OCI-LY7 (cell line): ENCODE data around the gene DBP. TPM values are rescaled to one million over a fixed set of nuclear protein-coding genes. Genes with fewer than 3 reads are reported as not detected.
A peak's percentile ranks its signal among the peaks of the same experiment; 100 is the strongest.

Experiments
- BruUV-seq: library from RNA; stranded (reverse); fragments of 400-500 nt; replicated peaks from 2 replicates; lab custom pipeline; 2021; lab: Mats Ljungman, UMichigan
- CTCF ChIA-PET: fragments of 300-600 bp; sonication (Branson Sonifier 250); formaldehyde crosslinking; loops from one replicate; lab custom pipeline; 2022; ENCODE audit warnings: antibody characterized with exemption; ENCODE audit not compliant: unreplicated experiment; lab: Charles Lee
- POLR2A ChIA-PET: fragments of 300-600 bp; sonication (Branson Sonifier 250); formaldehyde crosslinking; loops from one replicate; lab custom pipeline; 2022; ENCODE audit warnings: antibody characterized with exemption; lab: Charles Lee
- DNase-seq: peaks from one replicate; pipeline ENCODE4 v3.0.0-alpha.2; 2015; ENCODE audit warnings: low spot score
- H2AFZ ChIP-seq: fragments of 200-600 bp; sonication (generic), shearing (Covaris generic); 2 replicates; pipeline ENCODE4 v1.6.1; 2014; ENCODE audit warnings: mild to moderate bottlenecking, antibody characterized with exemption, low read length, moderate library complexity
- H3K27ac ChIP-seq: fragments of 200-600 bp; sonication (generic); 2 replicates; pipeline ENCODE4 v1.5.1; 2014; ENCODE audit warnings: mixed run types, low read depth, mild to moderate bottlenecking, moderate library complexity, low read length, inconsistent platforms; ENCODE audit not compliant: poor library complexity, severe bottlenecking
- H3K36me3 ChIP-seq: fragments of 200-600 bp; sonication (generic); 2 replicates; pipeline ENCODE4 v1.6.1; 2014; ENCODE audit warnings: mild to moderate bottlenecking, antibody characterized with exemption, low read length, moderate library complexity, mixed read lengths; ENCODE audit not compliant: insufficient read depth
- H3K4me1 ChIP-seq: fragments of 200-600 bp; sonication (generic); 2 replicates; pipeline ENCODE4 v1.5.1; 2014; ENCODE audit warnings: mild to moderate bottlenecking, low read length; ENCODE audit not compliant: insufficient read depth, poor library complexity, severe bottlenecking
- H3K4me2 ChIP-seq: fragments of 200-600 bp; sonication (generic); 2 replicates; pipeline ENCODE4 v1.6.1; 2014; ENCODE audit warnings: mild to moderate bottlenecking, low read length
- H3K4me3 ChIP-seq: fragments of 200-600 bp; sonication (generic); 2 replicates; pipeline ENCODE4 v1.5.1; 2014; ENCODE audit warnings: mild to moderate bottlenecking, low read depth, low read length; ENCODE audit not compliant: poor library complexity, severe bottlenecking
- H3K79me2 ChIP-seq: fragments of 200-600 bp; sonication (generic); 2 replicates; pipeline ENCODE4 v1.6.1; 2016; ENCODE audit warnings: low read depth, mild to moderate bottlenecking, low read length, moderate library complexity, mixed read lengths; ENCODE audit not compliant: insufficient read depth
- H3K9me2 ChIP-seq: fragments of 200-600 bp; sonication (generic); 2 replicates; pipeline ENCODE4 v1.6.1; 2016; ENCODE audit warnings: mild to moderate bottlenecking, low read length, mixed read lengths; ENCODE audit not compliant: insufficient read depth
- H3K9me3 ChIP-seq: fragments of 200-600 bp; sonication (generic); 2 replicates; pipeline ENCODE4 v1.6.1; 2014; ENCODE audit warnings: mild to moderate bottlenecking, mixed run types, low read length, mixed read lengths
- H4K20me1 ChIP-seq: fragments of 200-600 bp; sonication (generic); 2 replicates; pipeline ENCODE4 v1.6.1; 2014; ENCODE audit warnings: mild to moderate bottlenecking, antibody characterized with exemption, low read length, moderate library complexity, mixed read lengths; ENCODE audit not compliant: insufficient read depth
- EZH2phosphoT487 ChIP-seq: fragments of 200-600 bp; sonication (generic); IDR thresholded peaks from 2 replicates; pipeline ENCODE4 v1.6.1; 2018; ENCODE audit warnings: low read depth, borderline replicate concordance, mild to moderate bottlenecking, mixed run types, antibody characterized with exemption, low read length, moderate library complexity, mixed read lengths
- intact Hi-C: fragments of 100-400 bp; cut with micrococcal nuclease; formaldehyde crosslinking; loops from one replicate; pipeline ENCODE4 v1.10.0; 2022; ENCODE audit not compliant: unreplicated experiment
- total RNA-seq, 2 experiments: library from RNA; depleted of rRNA in 1 of 2; stranded (reverse); fragments of >200 nt in 1 of 2; shearing (Covaris generic) in 1 of 2; gene quantifications; 2 replicates each; pipeline ENCODE4 v1.2.3, GENCODE V29; 2014 to 2022
- TF ChIP-seq, protein P1 (sequence below): fragments of 200-600 bp; sonication (generic); conservative IDR thresholded peaks from 2 replicates; pipeline ENCODE4 v1.5.1; 2014; ENCODE audit warnings: mild to moderate bottlenecking, antibody characterized with exemption, low read length, moderate library complexity, mixed read lengths

DBP gene
- total RNA-seq, 2 experiments from 2014 or later, result 15.7 to 35.6 TPM

DNA sequence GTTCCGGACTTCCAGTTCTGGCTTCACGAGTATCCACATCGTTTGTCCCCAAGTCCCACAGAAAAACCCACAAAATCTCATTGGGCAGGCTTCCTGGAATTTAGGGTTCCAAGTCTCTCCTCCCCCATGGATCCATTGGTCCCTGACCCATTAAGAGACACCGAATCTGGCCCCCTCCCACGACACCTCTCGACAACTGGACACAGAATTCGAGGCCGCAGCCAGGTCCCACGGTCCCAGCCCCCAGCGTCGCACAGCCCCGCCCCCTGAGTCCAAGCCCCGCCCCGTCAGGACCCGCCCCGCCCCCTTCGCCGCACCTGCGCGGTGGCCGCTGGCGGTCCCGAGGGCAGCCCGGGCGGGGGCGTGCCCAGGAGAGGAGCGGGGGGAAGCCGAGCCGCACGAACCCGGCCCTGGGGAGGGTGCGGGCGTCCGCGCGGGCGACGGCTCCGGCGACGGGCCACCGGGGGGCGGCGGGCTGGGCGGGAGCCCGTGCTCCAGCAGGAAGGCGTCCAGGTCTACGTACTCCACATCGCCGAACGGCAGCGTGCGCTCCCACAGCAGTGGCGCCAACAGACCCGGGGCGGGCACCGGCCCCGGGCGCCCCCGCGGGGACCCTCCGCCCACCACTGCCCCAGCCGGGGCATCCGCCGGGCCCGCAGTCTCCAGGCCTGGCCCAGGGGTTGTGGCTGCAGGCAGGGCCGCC, 1.8 kb downstream of the DBP start:
- H3K36me3 ChIP-seq, result peaks cover 11% of the 10 kb centered on the region; the same call in 1 of the 2 replicates
- TF ChIP-seq, protein P1, sequence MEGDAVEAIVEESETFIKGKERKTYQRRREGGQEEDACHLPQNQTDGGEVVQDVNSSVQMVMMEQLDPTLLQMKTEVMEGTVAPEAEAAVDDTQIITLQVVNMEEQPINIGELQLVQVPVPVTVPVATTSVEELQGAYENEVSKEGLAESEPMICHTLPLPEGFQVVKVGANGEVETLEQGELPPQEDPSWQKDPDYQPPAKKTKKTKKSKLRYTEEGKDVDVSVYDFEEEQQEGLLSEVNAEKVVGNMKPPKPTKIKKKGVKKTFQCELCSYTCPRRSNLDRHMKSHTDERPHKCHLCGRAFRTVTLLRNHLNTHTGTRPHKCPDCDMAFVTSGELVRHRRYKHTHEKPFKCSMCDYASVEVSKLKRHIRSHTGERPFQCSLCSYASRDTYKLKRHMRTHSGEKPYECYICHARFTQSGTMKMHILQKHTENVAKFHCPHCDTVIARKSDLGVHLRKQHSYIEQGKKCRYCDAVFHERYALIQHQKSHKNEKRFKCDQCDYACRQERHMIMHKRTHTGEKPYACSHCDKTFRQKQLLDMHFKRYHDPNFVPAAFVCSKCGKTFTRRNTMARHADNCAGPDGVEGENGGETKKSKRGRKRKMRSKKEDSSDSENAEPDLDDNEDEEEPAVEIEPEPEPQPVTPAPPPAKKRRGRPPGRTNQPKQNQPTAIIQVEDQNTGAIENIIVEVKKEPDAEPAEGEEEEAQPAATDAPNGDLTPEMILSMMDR, result no peak
- TF ChIP-seq EZH2phosphoT487, result no peak
- H3K4me1 ChIP-seq, result peaks cover 46% of the 10 kb centered on the region
- H3K27ac ChIP-seq, result peak overlapping the region; percentile 94
- peak; percentile 86 for DNase-seq
- H3K4me3 ChIP-seq, result peak overlapping the region; percentile 76
- no peaks in the 10 kb centered on the region; the same call in 1 of the 2 replicates for H3K79me2 ChIP-seq
- no TSS peak for BruUV-seq
- intact Hi-C loops, result loop anchor here (5.0 to 10.0 kb wide), 2 partner anchors 859 to 1042 kb away; partner anchors contain the start of genes PRMT1 and RPS11
- peak overlapping the region; percentile 97 for H3K4me2 ChIP-seq
- ChIA-PET CTCF (no interaction called here), POLR2A (no interaction called here)
- no peaks in the 10 kb centered on the region for H3K9me3 ChIP-seq
- no peaks in the 10 kb centered on the region for H4K20me1 ChIP-seq
- no peaks in the 10 kb centered on the region for H3K9me2 ChIP-seq
- H2AFZ ChIP-seq, result peak overlapping the region; percentile 45; the same call in 1 of the 2 replicates

- Histone ChIP-seq H3K9me3 (no peaks in the 10 kb centered on the region), H3K79me2 (no peaks in the 10 kb centered on the region; the same call in 1 of the 2 replicates), H2AFZ (peak overlapping the region; percentile 43; the same call in 1 of the 2 replicates), H3K4me3 (peak overlapping the region; percentile 76), H3K27ac (peak overlapping the region; percentile 82), H3K9me2 (no peaks in the 10 kb centered on the region), H3K4me1 (peaks cover 46% of the 10 kb centered on the region), H3K4me2 (peak overlapping the region; percentile 97), H3K36me3 (peaks cover 19% of the 10 kb centered on the region; the same call in 1 of the 2 replicates), H4K20me1 (no peaks in the 10 kb centered on the region)
- intact Hi-C loops, result loop anchor here (5.0 to 10.0 kb wide), 2 partner anchors 860 to 1043 kb away; partner anchors contain the start of genes PRMT1 and RPS11
- DNase-seq, result peak; percentile 97
- ChIA-PET POLR2A (interaction anchor here (1.2 to 1.8 kb wide), 2 partner anchors 16 to 18 kb away, joined by 3 to 6 read pairs; partner anchors contain the start of genes RPL18 and SPHK2), CTCF (interaction anchor here (0.8 to 1.1 kb wide), 2 partner anchors 11 to 132 kb away, joined by 3 read pairs; no protein-coding TSS in a partner anchor)
- no peak for TF ChIP-seq EZH2phosphoT487
- TF ChIP-seq, protein P1, result no peak
- no TSS peak for BruUV-seq
Measured at GRCh38 chr19:48634424-48635262, 2.5 kb downstream of the DBP start.
